ENCODE measurements around the gene SLC4A11.

SLC4A11 gene

GRCh38 chr20:3239026-3239866, at the start of gene SLC4A11:
TSS of gene SLC4A11 (minus strand) at chr20:3239190. CDS start at chr20:3239137, 53 bp downstream.
- no peak for DNase-seq (ENCODE audit: low read depth)

GRCh38 chr20:3283222-3283820, 44.3 kb upstream of the SLC4A11 start:
- DNase-seq (ENCODE audit: low read depth) = no peak

DNA sequence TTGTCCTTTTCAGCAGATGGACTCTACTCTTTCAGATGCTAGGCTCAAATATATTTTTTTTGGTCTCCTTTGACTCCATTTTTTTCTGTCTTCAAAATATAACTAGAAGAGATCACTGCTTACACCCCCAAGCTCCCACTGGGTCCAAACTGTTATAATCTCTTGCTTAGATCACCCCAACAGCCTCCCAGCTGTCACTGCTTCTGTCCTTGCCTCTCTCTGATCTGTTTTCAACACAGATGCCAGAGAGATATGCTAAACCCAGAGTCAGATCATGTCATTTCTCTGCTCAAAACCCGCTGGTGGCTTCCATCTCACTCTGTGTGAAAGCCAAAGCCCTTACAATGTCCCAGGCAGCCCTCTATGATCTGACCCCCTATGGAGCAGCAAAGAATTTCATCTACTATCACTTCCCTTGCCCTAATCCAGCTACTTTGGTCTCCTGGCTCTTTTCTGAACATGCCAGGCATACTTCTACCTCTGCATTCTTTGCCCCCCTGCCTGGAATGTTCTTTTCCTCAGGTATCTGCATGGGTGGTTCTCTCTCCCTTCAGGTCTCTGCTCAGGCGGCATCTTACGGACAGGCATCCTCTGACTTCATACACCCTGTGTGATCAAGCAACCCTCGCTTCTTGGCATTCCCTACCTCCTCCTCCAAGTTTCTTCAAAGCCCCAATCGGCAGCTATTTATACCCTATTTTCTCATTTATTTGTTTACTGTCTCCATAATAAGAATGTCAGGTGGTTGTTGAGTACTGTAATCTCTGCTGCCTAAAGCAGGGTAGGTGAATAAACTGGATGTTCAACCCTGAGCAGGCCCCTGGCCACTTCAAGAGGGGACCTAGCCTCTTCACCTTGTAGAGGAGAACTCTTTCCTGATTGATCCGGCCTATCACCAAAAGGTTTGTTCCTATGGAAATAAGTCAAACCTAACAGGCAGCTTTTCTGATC, 43.6 kb upstream of the SLC4A11 start:
- no peak for DNase-seq (ENCODE audit: low read depth)

GRCh38 chr20:3281437-3281836, 42.4 kb upstream of the SLC4A11 start:
- no peak for DNase-seq (ENCODE audit: low read depth)

DNA sequence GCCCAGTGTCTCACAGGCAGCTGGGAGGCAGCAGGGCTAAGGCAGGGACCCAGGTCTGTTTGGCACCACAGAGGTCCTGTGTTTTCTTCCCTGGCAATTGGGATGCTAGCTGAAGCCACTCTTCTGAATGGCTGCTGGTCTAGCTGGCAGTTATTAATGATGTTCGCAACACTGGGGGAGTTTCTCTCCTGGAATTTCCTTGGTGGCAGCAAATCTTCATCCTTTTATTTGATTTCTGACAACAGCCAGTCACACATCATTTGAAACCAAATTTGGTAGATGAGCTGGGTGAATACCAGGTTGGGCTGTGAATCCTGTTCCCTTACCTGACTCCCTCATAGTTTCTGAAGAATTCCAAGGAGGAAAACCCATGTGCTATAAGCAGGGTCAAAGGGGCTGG, 40.8 kb upstream of the SLC4A11 start:
- no peak for DNase-seq (ENCODE audit: low read depth)

DNA sequence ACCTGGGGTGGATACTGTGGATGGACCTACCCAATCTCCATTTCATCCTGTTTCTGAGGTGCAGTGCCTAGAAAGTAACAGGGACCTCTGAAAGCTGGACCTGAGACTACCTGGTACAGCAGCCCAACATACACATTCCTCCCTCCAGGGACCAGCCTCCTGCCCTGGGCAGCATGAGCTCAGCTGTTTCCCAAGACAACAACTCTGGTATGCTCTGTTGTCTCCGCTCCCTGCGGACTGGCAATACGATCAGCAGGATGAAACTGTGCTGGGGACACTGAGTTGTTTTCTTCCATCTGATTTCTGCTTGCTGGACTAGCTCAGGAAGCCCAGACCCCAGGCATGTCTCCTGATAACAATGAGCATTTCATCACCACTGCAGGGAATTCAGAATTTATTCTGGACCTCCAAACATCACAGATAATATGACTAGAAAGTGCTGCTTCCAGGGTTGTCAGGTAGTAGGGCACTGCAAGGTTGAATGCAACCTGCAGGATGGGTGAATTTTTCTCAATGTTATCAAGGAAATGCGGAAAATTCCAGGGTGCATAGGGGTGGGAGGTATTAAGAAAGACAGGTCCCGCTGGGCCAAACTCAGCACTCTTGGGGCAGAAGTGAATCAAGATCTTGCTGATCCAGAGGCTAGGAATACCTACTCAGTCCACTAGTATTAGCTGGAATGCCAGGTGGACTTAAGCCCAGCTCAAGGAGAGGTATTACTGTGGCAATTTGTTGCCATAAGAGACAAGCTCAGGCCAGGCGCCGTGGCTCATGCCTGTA, 38.9 kb upstream of the SLC4A11 start:
- no peak for DNase-seq (ENCODE audit: low read depth)

- DNase-seq (ENCODE audit: low read depth) = no peak
Observed at GRCh38 chr20:3276680-3277015, 37.7 kb upstream of the SLC4A11 start.

DNA sequence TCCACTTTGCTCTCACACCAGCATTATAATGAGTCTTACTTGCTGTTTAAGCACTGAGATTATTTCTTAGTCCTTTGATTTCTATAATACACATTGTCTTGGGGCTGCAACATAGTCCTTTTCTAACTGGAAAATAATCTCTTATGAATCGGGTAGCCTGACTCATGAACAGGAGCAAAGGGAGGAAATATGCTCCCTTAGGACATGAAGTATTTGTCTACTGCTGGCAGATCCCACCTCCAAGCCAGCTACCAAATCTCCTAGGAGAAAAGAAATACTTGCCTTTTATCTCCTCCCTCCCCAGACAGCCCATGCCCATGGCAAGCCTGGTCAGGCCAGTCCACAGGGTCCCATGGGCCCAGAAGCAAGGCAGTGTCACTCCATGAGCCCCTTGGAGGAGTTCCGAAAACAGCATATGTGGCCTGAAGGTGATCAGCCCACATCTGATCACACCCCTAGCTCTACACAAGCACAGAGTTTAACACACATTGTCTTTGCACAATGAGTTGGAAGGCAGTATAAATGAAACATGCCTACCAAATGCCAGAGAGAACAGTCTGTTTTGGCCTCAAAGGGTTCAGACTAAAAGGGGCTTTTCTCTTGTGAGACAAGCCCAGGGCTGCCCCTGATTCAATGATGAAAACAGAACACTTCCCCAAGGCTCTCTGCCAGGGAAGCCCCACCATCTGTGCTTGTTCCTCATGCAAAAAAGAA, 37.1 kb upstream of the SLC4A11 start:
- no peak for DNase-seq (ENCODE audit: low read depth)

GRCh38 chr20:3275064-3275935, 36.3 kb upstream of the SLC4A11 start:
- DNase-seq (ENCODE audit: low read depth) = no peak

GRCh38 chr20:3273371-3273770, 34.4 kb upstream of the SLC4A11 start:
- DNase-seq (ENCODE audit: low read depth) = no peak

DNA sequence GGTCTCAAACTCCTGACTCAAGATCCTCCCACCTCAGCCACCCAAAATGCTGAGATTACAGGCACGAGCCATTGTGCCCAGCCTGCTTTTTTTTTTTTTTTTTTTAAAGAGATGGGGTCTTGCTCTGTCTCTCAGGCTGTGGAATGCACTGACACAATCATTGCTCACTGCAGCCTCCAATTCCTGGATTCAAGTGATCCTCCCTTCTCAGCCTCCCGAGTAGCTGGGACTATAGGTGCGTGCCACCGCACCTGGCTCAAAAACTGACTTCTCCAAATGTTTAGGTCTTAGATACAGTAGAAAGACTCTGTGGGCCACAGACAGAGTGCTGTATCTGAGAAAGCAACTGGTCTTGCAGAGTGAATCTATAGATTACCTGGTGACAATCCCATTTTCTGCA, 31.1 kb upstream of the SLC4A11 start:
- DNase-seq (ENCODE audit: low read depth) = no peak

- no peak for DNase-seq (ENCODE audit: low read depth)
Observed at GRCh38 chr20:3262566-3262965, 23.6 kb upstream of the SLC4A11 start.

DNA sequence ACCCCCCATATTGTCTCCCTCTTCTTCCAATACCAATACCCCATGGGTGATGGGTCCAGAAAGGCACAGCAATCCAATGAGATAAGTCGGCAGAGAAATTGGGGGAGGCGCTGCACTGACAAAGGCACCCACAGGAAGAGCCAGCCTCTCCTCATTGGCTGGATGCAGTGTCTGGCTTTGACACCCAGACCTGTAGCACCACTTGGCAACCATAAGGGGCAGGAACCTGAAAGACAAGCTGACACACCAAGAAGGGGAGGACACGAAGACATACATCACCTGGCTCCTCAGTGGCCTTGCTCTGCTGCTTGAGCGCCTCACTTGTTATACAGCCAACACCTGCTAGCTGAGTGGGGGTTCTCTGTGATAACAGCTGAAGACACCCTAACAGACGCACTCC, 19.4 kb upstream of the SLC4A11 start:
- DNase-seq (ENCODE audit: low read depth) = no peak

GRCh38 chr20:3255728-3256127, 16.7 kb upstream of the SLC4A11 start:
- DNase-seq (ENCODE audit: low read depth) = no peak

DNA sequence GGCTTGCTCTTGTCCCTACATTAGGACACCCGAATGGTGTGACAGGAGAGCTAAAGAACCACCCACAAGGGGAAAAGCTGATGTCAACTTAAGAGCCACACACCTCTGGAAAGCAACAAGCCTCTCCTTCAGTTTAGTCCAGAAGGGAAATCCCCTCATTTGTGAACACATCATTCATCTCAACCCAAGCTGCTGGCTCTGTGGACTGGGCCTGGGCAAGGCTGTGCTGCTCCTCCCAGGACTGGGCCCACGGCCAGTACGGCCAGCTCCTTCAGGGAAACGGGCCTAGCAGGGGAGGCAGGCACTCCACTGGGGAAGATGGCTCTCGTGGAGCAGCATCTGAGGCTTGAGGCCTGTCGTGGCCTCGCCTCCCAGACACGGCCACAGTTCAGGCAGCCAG, 12.8 kb upstream of the SLC4A11 start:
- DNase-seq (ENCODE audit: low read depth) = no peak

GRCh38 chr20:3250091-3250504, 11.1 kb upstream of the SLC4A11 start:
- no peak for DNase-seq (ENCODE audit: low read depth)

DNA sequence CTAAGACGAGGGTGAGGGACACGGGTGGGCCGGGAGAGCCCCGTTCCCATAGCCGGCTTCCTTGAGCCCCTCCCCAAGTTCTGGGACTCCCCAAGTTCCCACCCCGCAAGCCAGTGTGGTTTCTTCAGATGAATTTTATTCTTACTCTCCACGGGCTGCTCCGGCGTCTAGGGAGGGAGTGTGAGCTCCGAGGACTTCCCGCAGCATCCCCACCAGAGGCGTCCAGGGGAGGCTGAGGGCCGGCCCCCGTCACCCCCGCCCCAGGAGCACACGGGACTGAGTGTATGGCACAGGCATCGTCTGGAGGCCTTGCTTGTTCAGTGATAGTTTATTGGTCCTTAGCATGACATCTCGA, 10.0 kb upstream of the SLC4A11 start:
- no peak for DNase-seq (ENCODE audit: low read depth)

DNA sequence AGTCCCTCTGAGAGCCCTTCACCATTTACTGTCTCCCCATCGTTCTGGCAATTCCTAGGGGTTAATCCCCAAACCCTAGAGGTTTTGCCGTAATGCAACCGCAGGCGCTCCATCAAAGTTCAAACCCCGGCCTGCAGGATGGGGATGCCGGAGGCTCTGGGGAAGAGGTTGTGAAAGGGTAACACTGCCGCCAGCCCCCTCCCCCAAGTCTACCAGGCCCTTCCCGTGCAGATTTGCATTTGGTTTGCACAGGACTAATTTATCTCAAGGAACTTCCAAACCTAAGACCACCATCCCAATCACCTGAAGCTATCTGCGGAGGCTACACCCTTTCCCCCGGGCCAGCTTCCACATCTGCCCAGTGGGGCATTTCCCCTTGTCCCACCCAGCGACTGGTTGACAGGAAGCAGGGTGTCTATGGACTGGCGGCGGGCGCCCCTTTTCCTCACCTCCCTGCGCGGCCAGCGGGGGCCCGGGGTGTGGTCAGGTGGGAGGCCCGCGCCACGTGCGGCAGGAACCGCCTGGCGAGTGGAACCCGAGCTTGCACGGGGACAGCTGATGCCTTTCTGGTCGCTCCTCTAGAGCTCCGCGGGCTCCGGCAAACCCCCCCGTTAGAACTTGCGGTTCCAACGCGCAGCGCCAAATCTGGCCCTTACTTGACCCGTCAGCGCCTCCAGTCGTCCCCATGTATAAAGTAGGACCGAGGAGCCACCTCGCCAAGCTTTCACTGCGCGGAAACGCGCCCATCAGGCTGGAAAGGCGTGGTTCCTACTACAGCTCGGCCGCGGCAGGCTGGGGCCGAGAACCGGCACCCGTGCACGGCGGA, 9.4 kb upstream of the SLC4A11 start:
- DNase-seq (ENCODE audit: low read depth) = no peak

GRCh38 chr20:3247638-3248037, 8.6 kb upstream of the SLC4A11 start:
- DNase-seq (ENCODE audit: low read depth) = no peak

All from stimulated activated CD4-positive, alpha-beta T cell treated with anti-CD3 and anti-CD28 coated beads, Interleukin-2, amount 100 ng/mL, for 4 hours (primary cell).